CD4-positive, alpha-beta T cell (primary cell): ENCODE data around the gene RAPGEF3. TPM values are rescaled to one million over a fixed set of nuclear protein-coding genes. Genes with fewer than 3 reads are reported as not detected.
A peak's percentile ranks its signal among the peaks of the same experiment; 100 is the strongest.

Experiments used
- ATAC-seq: fragments of 200-7000 bp; cut with Tn5 transposase; one replicate; pipeline ENCODE4 v1.10.0; 2022; ENCODE audit warnings: mild to moderate bottlenecking; ENCODE audit not compliant: poor library complexity
- CTCF ChIA-PET: fragments of 350-600 bp; sonication (Branson Sonifier 250); formaldehyde crosslinking; loops from one replicate; lab custom pipeline; 2021; ENCODE audit warnings: antibody characterized with exemption, inconsistent platforms; lab: Charles Lee
- POLR2A ChIA-PET: fragments of 350-600 bp; sonication (Branson Sonifier 250); formaldehyde crosslinking; loops from one replicate; lab custom pipeline; 2021; ENCODE audit warnings: antibody characterized with exemption, inconsistent platforms; lab: Charles Lee
- DNase-seq, 14 experiments: peaks; one replicate each; pipeline ENCODE4 v3.0.0-alpha.2; 2013 to 2020; ENCODE audit warnings: mixed read lengths in 2 of 14
- H3K27ac ChIP-seq, 2 donors: one replicate each; pipeline versions ENCODE4 v1.5.1 to v1.7.0; 2013; ENCODE audit warnings: low read length in 2 of 2, low read depth in 1 of 2, mild to moderate bottlenecking in 1 of 2
- H3K27me3 ChIP-seq, 2 experiments: 1 replicate in 1 of 2; 2 replicates in 1 of 2; pipeline versions ENCODE4 v1.6.1 to v1.7.0; 2013; ENCODE audit warnings: low read length in 2 of 2, control low read depth in 1 of 2, mild to moderate bottlenecking in 1 of 2, moderate library complexity in 1 of 2; ENCODE audit not compliant: insufficient read depth in 2 of 2, control insufficient read depth in 1 of 2
- H3K36me3 ChIP-seq: one replicate; pipeline ENCODE4 v1.6.1; 2013; ENCODE audit warnings: low read length, control low read depth; ENCODE audit not compliant: insufficient read depth
- H3K4me1 ChIP-seq: one replicate; pipeline ENCODE4 v1.6.1; 2013; ENCODE audit warnings: low read length, control low read depth; ENCODE audit not compliant: insufficient read depth
- H3K4me3 ChIP-seq: one replicate; pipeline ENCODE4 v1.5.1; 2013; ENCODE audit warnings: mild to moderate bottlenecking, low read length, moderate library complexity
- H3K9me3 ChIP-seq, 2 experiments: 1 replicate in 1 of 2; 2 replicates in 1 of 2; pipeline versions ENCODE4 v1.6.1 to v1.7.0; 2013; ENCODE audit warnings: low read length in 2 of 2, mild to moderate bottlenecking in 2 of 2, control low read depth in 1 of 2, moderate library complexity in 1 of 2; ENCODE audit not compliant: control insufficient read depth in 1 of 2, insufficient read depth in 1 of 2
- H3K27ac Mint-ChIP-seq: one replicate; pipeline ENCODE4 v1.8.0; 2020; ENCODE audit warnings: mixed read lengths
- H3K27me3 Mint-ChIP-seq: one replicate; pipeline ENCODE4 v1.8.0; 2021; ENCODE audit warnings: mixed read lengths
- H3K36me3 Mint-ChIP-seq: one replicate; pipeline ENCODE4 v1.8.0; 2021; ENCODE audit warnings: low read depth, mixed read lengths
- H3K4me1 Mint-ChIP-seq: one replicate; pipeline ENCODE4 v1.8.0; 2021; ENCODE audit warnings: low read depth, mixed read lengths
- H3K4me3 Mint-ChIP-seq: one replicate; pipeline ENCODE4 v1.8.0; 2020; ENCODE audit warnings: mild to moderate bottlenecking, mixed read lengths
- H3K9me3 Mint-ChIP-seq: one replicate; pipeline ENCODE4 v1.8.0; 2020; ENCODE audit warnings: mixed read lengths
- intact Hi-C, 2 experiments: fragments of 100-400 bp; cut with DNase I in 1 of 2; cut with micrococcal nuclease in 1 of 2; formaldehyde crosslinking; loops; one replicate each; pipeline versions ENCODE4 v1.15.1 to v1.9.0; 2023 to 2025; cut with DNase I, micrococcal nuclease
- total RNA-seq, 174 experiments: library from RNA in 2 of 174; stranded (reverse) in 2 of 174; gene quantifications; one replicate each; pipeline ENCODE4 v1.2.3 and lab custom pipeline; 2021 to 2026
- TF ChIP-seq, protein P1 (sequence below): fragments of 200-600 bp; IDR thresholded peaks from one replicate; pipeline ENCODE4 v1.8.0; 2022; ENCODE audit warnings: antibody characterized with exemption, mild to moderate bottlenecking

The RAPGEF3 gene
- total RNA-seq, 2 experiments from 2014 or later = 0.17 to 0.33 TPM

- Mint-ChIP-seq H3K4me3 (peak overlapping the region; percentile 23), H3K27me3 (no peaks in the 10 kb centered on the region), H3K36me3 (peaks cover 69% of the 10 kb centered on the region), H3K9me3 (no peaks in the 10 kb centered on the region), H3K27ac (peak overlapping the region; percentile 85), H3K4me1 (peaks cover 73% of the 10 kb centered on the region)
- CTCF ChIA-PET = interaction anchor here (1.1 to 7.3 kb wide), 9 partner anchors 11 to 60 kb away, joined by 3 to 65 read pairs (median 4); partner anchors contain the start of gene HDAC7
- Histone ChIP-seq H3K9me3 (no peaks in the 10 kb centered on the region), H3K27me3 (no peaks in the 10 kb centered on the region), H3K36me3 (peaks cover 79% of the 10 kb centered on the region), H3K4me1 (peaks cover 86% of the 10 kb centered on the region), H3K27ac (no peak overlapping the region), H3K4me3 (no peak overlapping the region)
- TF ChIP-seq, protein P1, sequence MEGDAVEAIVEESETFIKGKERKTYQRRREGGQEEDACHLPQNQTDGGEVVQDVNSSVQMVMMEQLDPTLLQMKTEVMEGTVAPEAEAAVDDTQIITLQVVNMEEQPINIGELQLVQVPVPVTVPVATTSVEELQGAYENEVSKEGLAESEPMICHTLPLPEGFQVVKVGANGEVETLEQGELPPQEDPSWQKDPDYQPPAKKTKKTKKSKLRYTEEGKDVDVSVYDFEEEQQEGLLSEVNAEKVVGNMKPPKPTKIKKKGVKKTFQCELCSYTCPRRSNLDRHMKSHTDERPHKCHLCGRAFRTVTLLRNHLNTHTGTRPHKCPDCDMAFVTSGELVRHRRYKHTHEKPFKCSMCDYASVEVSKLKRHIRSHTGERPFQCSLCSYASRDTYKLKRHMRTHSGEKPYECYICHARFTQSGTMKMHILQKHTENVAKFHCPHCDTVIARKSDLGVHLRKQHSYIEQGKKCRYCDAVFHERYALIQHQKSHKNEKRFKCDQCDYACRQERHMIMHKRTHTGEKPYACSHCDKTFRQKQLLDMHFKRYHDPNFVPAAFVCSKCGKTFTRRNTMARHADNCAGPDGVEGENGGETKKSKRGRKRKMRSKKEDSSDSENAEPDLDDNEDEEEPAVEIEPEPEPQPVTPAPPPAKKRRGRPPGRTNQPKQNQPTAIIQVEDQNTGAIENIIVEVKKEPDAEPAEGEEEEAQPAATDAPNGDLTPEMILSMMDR = no peak
- ATAC-seq (no peak), DNase-seq (no peak)
- intact Hi-C loops = no loop called here
- POLR2A ChIA-PET = interaction anchor here (0.9 to 2.6 kb wide), 5 partner anchors 11 to 33 kb away, joined by 3 to 12 read pairs (median 6); no protein-coding TSS in a partner anchor
Measured at GRCh38 chr12:47801170-47801903, 42.7 kb upstream of the RAPGEF3 start.

GRCh38 chr12:47800582-47800981, 41.9 kb upstream of the RAPGEF3 start:
- Histone ChIP-seq H3K36me3 (peaks cover 79% of the 10 kb centered on the region), H3K9me3 (no peaks in the 10 kb centered on the region), H3K27me3 (no peaks in the 10 kb centered on the region), H3K4me3 (no peak overlapping the region), H3K27ac (peak overlapping the region in 1 of 2 donors; percentile 9), H3K4me1 (peaks cover 79% of the 10 kb centered on the region)
- ChIA-PET POLR2A (interaction anchor here (2.6 kb wide), 1 partner anchor 12 kb away, joined by 9 read pairs; no protein-coding TSS in a partner anchor), CTCF (interaction anchor here (2.4 to 7.3 kb wide), 2 partner anchors 11 to 38 kb away, joined by 26 to 65 read pairs; no protein-coding TSS in a partner anchor)
- ATAC-seq = no peak
- TF ChIP-seq, protein P1 = no peak
- Mint-ChIP-seq H3K9me3 (no peaks in the 10 kb centered on the region), H3K4me1 (peaks cover 65% of the 10 kb centered on the region), H3K27ac (peak overlapping the region; percentile 85), H3K27me3 (no peaks in the 10 kb centered on the region), H3K36me3 (peaks cover 69% of the 10 kb centered on the region), H3K4me3 (no peak overlapping the region)
- intact Hi-C loops = no loop called here
- no peak for DNase-seq

DNA sequence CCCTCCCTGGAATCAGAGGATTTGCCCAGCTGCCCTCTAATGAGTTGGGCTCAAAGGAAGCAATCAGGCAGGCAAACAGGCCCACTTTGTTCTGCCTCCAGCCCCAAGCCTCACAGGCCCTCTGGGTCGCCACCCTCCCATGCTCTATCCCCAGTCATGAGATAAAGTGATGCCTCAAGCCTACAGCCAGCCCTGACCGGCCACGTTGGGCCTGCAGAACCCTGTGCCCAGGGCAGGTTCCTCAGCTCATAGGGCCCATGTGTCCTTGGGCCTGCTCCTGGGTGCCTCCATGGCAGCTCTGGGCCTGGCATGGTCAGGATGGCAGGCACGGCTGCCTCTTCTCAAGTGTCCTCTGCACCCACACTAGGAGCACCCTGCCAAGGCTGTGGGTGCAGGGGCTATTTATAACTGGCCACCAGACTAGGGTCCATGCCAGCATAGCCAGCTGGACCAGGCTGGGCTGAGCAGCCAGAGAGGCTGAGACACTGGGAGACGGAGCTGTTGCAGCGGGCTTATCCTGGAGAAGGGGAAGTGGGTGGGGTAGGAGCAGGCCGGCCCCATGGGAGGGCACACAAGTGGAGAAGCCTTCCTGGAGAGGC, 40.8 kb upstream of the RAPGEF3 start:
- intact Hi-C loops = no loop called here
- Mint-ChIP-seq H3K36me3 (peaks cover 67% of the 10 kb centered on the region), H3K9me3 (no peaks in the 10 kb centered on the region), H3K27ac (peak overlapping the region; percentile 85), H3K27me3 (no peaks in the 10 kb centered on the region), H3K4me1 (peaks cover 54% of the 10 kb centered on the region), H3K4me3 (no peak overlapping the region)
- ATAC-seq (no peak), DNase-seq (no peak)
- Histone ChIP-seq H3K4me1 (peaks cover 68% of the 10 kb centered on the region), H3K27ac (peak overlapping the region in 1 of 2 donors; percentile 24), H3K9me3 (no peaks in the 10 kb centered on the region), H3K36me3 (peaks cover 79% of the 10 kb centered on the region), H3K27me3 (no peaks in the 10 kb centered on the region), H3K4me3 (no peak overlapping the region)
- ChIA-PET POLR2A (interaction anchor here (1.5 kb wide), 1 partner anchor 11 kb away, joined by 3 read pairs; no protein-coding TSS in a partner anchor), CTCF (interaction anchor here (7.3 kb wide), 1 partner anchor 39 kb away, joined by 65 read pairs; no protein-coding TSS in a partner anchor)
- TF ChIP-seq, protein P1 = no peak
